Effector CD8-positive, alpha-beta T cell (primary cell): ENCODE measurements around the gene DALRD3.

Experiments
- DNase-seq: peaks from one replicate; lab custom pipeline; 2025; lab: John Stamatoyannopoulos, UW

The DALRD3 gene

GRCh38 chr3:48980295-48980694 lies 38.1 kb downstream of the DALRD3 start:
- DNase-seq: no peak

DNA sequence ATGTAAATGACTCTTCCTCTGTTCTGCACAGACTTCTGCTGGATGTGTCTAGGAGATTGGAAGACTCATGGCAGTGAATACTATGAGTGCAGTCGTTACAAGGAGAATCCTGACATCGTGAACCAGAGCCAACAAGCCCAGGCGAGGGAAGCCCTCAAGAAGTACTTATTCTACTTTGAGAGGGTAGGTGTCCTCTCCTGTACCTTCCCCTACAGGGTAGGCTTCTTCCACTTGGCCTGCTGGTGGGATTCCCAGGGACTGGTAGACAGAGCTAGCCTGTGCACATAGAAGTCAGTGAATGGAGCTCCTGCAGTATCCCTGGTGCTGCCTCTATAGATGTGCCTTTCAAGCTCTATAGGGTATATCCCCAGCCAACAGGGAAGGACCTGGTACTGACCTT lies 38.9 kb downstream of the DALRD3 start:
- no peak for DNase-seq

DNA sequence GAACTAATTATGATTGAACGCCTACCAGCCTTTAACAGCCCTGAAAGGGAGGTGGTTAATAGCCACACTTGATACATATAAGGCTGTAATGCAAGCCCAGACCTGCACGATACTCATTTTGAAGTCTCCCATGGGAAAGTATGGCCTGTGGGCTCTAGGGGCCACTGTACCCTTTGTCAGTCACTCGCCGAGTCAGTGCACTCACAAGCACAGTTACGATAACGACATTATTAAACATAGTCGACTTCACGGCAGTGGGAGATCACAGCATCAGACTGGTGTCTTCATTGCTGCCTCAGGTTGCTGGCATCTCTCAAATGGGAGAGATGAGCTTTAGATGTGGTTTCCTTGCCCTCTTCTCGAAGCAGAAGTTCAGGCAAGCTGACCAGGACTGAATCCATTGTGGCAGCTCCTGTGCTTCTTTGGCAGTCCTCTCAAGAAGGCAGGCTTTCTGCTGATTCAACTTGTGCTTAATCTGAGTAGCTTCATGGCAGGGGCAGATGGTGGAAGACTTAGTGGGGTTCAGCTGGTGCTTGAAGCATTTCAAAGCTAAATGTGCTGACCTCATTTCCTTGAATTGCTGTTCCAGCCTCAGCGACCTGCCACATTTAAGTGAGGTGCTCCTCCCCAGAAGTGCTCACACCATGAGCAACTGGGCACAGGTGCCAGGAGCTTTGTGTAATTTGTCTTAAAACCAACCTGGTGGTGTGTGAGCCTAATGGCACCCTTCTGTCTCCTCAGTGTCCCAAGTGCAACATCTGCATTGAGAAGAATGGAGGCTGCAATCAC lies 44.1 kb downstream of the DALRD3 start:
- DNase-seq: no peak

GRCh38 chr3:48970586-48970985 lies 47.8 kb downstream of the DALRD3 start:
- DNase-seq: no peak

DNA sequence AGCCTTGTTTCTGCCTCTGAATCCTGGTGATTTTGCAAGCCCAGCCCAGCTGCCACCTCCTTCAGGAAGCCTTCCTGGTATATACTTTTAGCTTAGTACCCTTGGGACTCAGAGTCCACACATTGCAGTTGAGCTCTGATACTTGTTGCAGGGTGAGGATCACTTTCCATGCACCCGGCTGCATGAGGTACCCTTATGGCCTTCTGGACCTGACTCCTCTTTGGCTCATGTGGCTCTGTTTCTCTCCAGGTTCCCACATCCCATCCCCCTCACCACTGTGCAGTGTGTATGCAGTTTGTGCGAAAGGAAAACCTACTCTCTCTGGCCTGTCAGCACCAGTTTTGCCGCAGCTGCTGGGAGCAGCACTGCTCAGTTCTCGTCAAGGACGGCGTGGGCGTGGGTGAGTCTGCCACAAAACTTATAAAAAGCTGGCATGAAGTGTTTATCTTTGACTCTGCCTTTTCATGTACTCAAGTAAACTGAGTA lies 51.5 kb downstream of the DALRD3 start:
- DNase-seq: no peak

DNA sequence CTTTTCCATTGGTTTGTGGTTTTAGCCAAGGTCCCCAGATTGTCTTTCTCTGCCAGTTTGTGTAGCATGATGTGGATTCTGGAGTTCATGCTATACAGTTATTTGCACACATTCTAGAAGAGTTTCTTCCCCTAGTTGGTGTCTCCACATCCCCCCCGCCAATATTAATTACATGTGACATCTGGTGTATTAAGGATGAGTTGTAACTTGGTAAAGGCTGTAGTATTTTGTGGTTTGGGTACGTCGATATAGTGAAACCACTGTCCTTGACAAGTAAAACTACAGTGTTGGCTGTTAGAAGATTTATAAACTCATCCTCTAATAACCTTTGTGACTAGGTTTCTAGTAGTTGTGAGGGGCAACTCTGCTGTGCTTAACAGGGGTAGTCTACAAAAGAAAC lies 52.0 kb downstream of the DALRD3 start:
- DNase-seq: no peak
